Measurements from ENCODE around the gene YOD1. TPM values are rescaled to one million over a fixed set of nuclear protein-coding genes. Genes with fewer than 3 reads are reported as not detected.

YOD1 gene
- total and polyA plus RNA-seq, 2 of the 4 experiments (the other 2 are of a cell fraction), result 1.8 to 5.4 TPM

GRCh38 chr1:206998816-206999215, 52.2 kb downstream of the YOD1 start:
- no peak overlapping the region for H2AK9ac ChIP-seq (replicated peaks; ENCODE audit: low read depth, low read length, poor library complexity)
- ATAC-seq (ENCODE audit: low read depth), result no peak
- H3K79me1 ChIP-seq (ENCODE audit: low read depth in 1 of 2, low read length in 2 of 2), result no peaks in the 10 kb centered on the region
- intact Hi-C loops (cut with micrococcal nuclease) (no loop called here), dilution Hi-C loops (cut with HindIII; ENCODE audit: low sequenced_read_pairs, unreplicated experiment) (no loop called here), in situ Hi-C loops (cut with MboI; ENCODE audit: low sequenced_read_pairs) (no loop called here)
- no peak overlapping the region for H3K27ac ChIP-seq (ENCODE audit: insufficient read depth, low read length)
- WGBS, 2 experiments (ENCODE audit: extremely low coverage in 2 of 2, insufficient read length in 1 of 2), result no CpG with 5 or more reads among the region's 2 CpGs
- no peak overlapping the region for H2BK20ac ChIP-seq (ENCODE audit: low read depth, low read length)
- H2AK5ac ChIP-seq (ENCODE audit: low read depth, low read length), result no peak overlapping the region
- H3K4me1 ChIP-seq (ENCODE audit: control insufficient read depth, insufficient read depth, low read length), result no peaks in the 10 kb centered on the region
- H3K4ac ChIP-seq (ENCODE audit: low read depth, low read length), result no peak overlapping the region
- ChIA-PET POLR2A (ENCODE audit: unreplicated experiment) (no interaction called here), CTCF (no interaction called here)
- no TSS peak for BruUV-seq (replicated peaks)
- H2BK120ac ChIP-seq (ENCODE audit: low read depth, low read length), result no peak overlapping the region
- H3K36me3 ChIP-seq (ENCODE audit: control insufficient read depth, insufficient read depth, low read length), result no peaks in the 10 kb centered on the region
- H3K14ac ChIP-seq (replicated peaks; ENCODE audit: low read depth, low read length), result no peak overlapping the region
- H3K27me3 ChIP-seq (ENCODE audit: control insufficient read depth, insufficient read depth, low read length), result peaks cover 6% of the 10 kb centered on the region; the same call in 1 of the 2 replicates
- no peak overlapping the region for H3K18ac ChIP-seq (ENCODE audit: low read depth, low read length)
- no peak for DNase-seq
- H4K20me1 ChIP-seq (ENCODE audit: insufficient read depth, low read length), result no peaks in the 10 kb centered on the region
- no peak overlapping the region for H4K91ac ChIP-seq (ENCODE audit: insufficient read depth, low read depth, low read length)
- no peak overlapping the region for H3K4me2 ChIP-seq (ENCODE audit: low read depth, low read length)
- H3K56ac ChIP-seq (ENCODE audit: extremely low read depth, insufficient read depth, low read length), result no peak overlapping the region
- H4K5ac ChIP-seq (ENCODE audit: low read depth, low read length), result no peak overlapping the region
- TF ChIP-seq NFE2L2 (IDR thresholded peaks at IDR 0.05; ENCODE audit: low read depth, low read length) (no peak), MAFK (IDR thresholded peaks at IDR 0.05; ENCODE audit: low read depth, low read length) (no peak), CHD1 (IDR thresholded peaks at IDR 0.05; ENCODE audit: low read depth, low read length) (no peak), RCOR1 (IDR thresholded peaks at IDR 0.05; ENCODE audit: insufficient replicate concordance, low read length) (no peak), FOS (IDR thresholded peaks at IDR 0.05; ENCODE audit: low read depth, low read length) (no peak), SMC3 (IDR thresholded peaks at IDR 0.05; ENCODE audit: low read depth, low read length) (no peak), CEBPB (IDR thresholded peaks at IDR 0.05; ENCODE audit: low read depth, low read length) (no peak), RFX5 (IDR thresholded peaks at IDR 0.05; ENCODE audit: low read depth, low read length) (no peak), MAZ (IDR thresholded peaks at IDR 0.05; ENCODE audit: borderline replicate concordance, low read depth, low read length) (no peak), USF2 (IDR thresholded peaks at IDR 0.05; ENCODE audit: low read depth, low read length) (no peak), BHLHE40 (IDR thresholded peaks at IDR 0.05; ENCODE audit: low read depth, low read length) (no peak), POLR2A (IDR thresholded peaks at IDR 0.05; ENCODE audit: low read depth, low read length) (no peak), MXI1 (IDR thresholded peaks at IDR 0.05; ENCODE audit: borderline replicate concordance, low read depth, low read length) (no peak), RAD21 (IDR thresholded peaks at IDR 0.05; ENCODE audit: low read length) (no peak), ELK1 (IDR thresholded peaks at IDR 0.05; ENCODE audit: borderline replicate concordance, low read depth, low read length) (no peak)
- TF ChIP-seq, protein P1, sequence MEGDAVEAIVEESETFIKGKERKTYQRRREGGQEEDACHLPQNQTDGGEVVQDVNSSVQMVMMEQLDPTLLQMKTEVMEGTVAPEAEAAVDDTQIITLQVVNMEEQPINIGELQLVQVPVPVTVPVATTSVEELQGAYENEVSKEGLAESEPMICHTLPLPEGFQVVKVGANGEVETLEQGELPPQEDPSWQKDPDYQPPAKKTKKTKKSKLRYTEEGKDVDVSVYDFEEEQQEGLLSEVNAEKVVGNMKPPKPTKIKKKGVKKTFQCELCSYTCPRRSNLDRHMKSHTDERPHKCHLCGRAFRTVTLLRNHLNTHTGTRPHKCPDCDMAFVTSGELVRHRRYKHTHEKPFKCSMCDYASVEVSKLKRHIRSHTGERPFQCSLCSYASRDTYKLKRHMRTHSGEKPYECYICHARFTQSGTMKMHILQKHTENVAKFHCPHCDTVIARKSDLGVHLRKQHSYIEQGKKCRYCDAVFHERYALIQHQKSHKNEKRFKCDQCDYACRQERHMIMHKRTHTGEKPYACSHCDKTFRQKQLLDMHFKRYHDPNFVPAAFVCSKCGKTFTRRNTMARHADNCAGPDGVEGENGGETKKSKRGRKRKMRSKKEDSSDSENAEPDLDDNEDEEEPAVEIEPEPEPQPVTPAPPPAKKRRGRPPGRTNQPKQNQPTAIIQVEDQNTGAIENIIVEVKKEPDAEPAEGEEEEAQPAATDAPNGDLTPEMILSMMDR (conservative IDR thresholded peaks at IDR 0.05; ENCODE audit: low read depth, low read length), result no peak
- no peak overlapping the region for H4K8ac ChIP-seq (ENCODE audit: low read depth in 2 of 2, low read length in 2 of 2)
- H3K9me3 ChIP-seq (ENCODE audit: control insufficient read depth, insufficient read depth, low read length), result no peaks in the 10 kb centered on the region
- no peak overlapping the region for H2BK5ac ChIP-seq (ENCODE audit: low read depth, low read length, poor library complexity, severe bottlenecking)
- H3K9ac ChIP-seq (ENCODE audit: low read depth, low read length), result no peak overlapping the region
- H3K9me1 ChIP-seq (ENCODE audit: insufficient read depth, low read length), result no peaks in the 10 kb centered on the region
- H2AFZ ChIP-seq (replicated peaks; ENCODE audit: low read length, poor library complexity), result no peak overlapping the region
- no peak overlapping the region for H3K4me3 ChIP-seq (ENCODE audit: insufficient read depth, low read depth, low read length)
- no peak overlapping the region for H2BK15ac ChIP-seq (ENCODE audit: low read depth, low read length)
- no peak overlapping the region for H3K23ac ChIP-seq (ENCODE audit: low read depth, low read length)

All from IMR-90 (cell line).